VCaP (cell line): ENCODE results near the gene GSTM3.
"Not testable (repeated sequence)": the region's sequence is repeated elsewhere in the genome, so short reads cannot be mapped to it uniquely, and the experiment has no call there.

Experiments
- H3K27ac ChIP-seq: fragments of 450-650 bp; 2 replicates; pipeline ENCODE4 v1.5.1; 2017
- CTCF ChIP-seq: fragments of 450-650 bp; conservative IDR thresholded peaks from 2 replicates; pipeline ENCODE4 v1.5.1; 2017; ENCODE audit warnings: mild to moderate bottlenecking, moderate library complexity

The GSTM3 gene

GRCh38 chr1:109768820-109769219 lies 28.0 kb upstream of the GSTM3 start:
- H3K27ac ChIP-seq: no peak overlapping the region
- no peak for TF ChIP-seq CTCF

- TF ChIP-seq CTCF: no peak
- no peak overlapping the region for H3K27ac ChIP-seq
These were observed 27.5 kb upstream of the GSTM3 start for GRCh38 chr1:109768335-109768650.

- TF ChIP-seq CTCF: no peak
- no peak overlapping the region for H3K27ac ChIP-seq
These were observed 26.9 kb upstream of the GSTM3 start for GRCh38 chr1:109767637-109768334.

GRCh38 chr1:109766991-109767636 lies 26.3 kb upstream of the GSTM3 start:
- H3K27ac ChIP-seq: not testable (repeated sequence)

GRCh38 chr1:109765896-109766615 lies 25.2 kb upstream of the GSTM3 start:
- H3K27ac ChIP-seq: no peak overlapping the region
- TF ChIP-seq CTCF: no peak

GRCh38 chr1:109765483-109765815 lies 24.6 kb upstream of the GSTM3 start:
- no peak for TF ChIP-seq CTCF
- H3K27ac ChIP-seq: no peak overlapping the region

GRCh38 chr1:109764561-109765482 lies 24.0 kb upstream of the GSTM3 start:
- TF ChIP-seq CTCF: no peak
- no peak overlapping the region for H3K27ac ChIP-seq
